HCT116 (cell line): ENCODE data around the gene KRT36. TPM values are rescaled to one million over a fixed set of nuclear protein-coding genes. Genes with fewer than 3 reads are reported as not detected.
A peak's percentile ranks its signal among the peaks of the same experiment; 100 is the strongest.

Source experiments
- ATAC-seq: fragments of 200-7000 bp; cut with Tn5 transposase; 2 replicates; pipeline ENCODE4 v1.9.1; 2020; ENCODE audit warnings: mild to moderate bottlenecking, moderate library complexity
- BruUV-seq: library from RNA; stranded (reverse); fragments of 400-500 nt; replicated peaks from 2 replicates; lab custom pipeline; 2021; lab: Mats Ljungman, UMichigan
- CTCF ChIA-PET: fragments of 300-600 bp; sonication (Branson Sonifier 250); formaldehyde crosslinking; loops from one replicate; lab custom pipeline; 2021; ENCODE audit warnings: antibody characterized with exemption; lab: Charles Lee
- POLR2A ChIA-PET: fragments of 300-600, 350-600 bp; sonication (Branson Sonifier 250); formaldehyde crosslinking; loops from one replicate; lab custom pipeline; 2021; ENCODE audit warnings: antibody characterized with exemption; lab: Charles Lee
- RAD21 ChIA-PET, 2 experiments: fragments of 300-600 bp; sonication (Branson Sonifier 250); formaldehyde crosslinking; loops; one replicate each; lab custom pipeline; 2023; ENCODE audit warnings: low total read pairs in 2 of 2; ENCODE audit not compliant: uncharacterized antibody in 2 of 2, unreplicated experiment in 2 of 2, low non-redundant PET in 1 of 2; lab: Charles Lee
- DNase-seq: peaks from one replicate; pipeline ENCODE4 v3.0.0-alpha.2; 2010; ENCODE audit warnings: low read depth, low spot score
- H2AFZ ChIP-seq: fragments of 200-600 bp; shearing (Covaris generic), sonication (generic); 2 replicates; pipeline ENCODE4 v1.6.1; 2017; ENCODE audit warnings: low read depth, mixed run types, mixed read lengths, antibody characterized with exemption, low read length; ENCODE audit not compliant: poor library complexity, severe bottlenecking
- H3K27ac ChIP-seq: 2 replicates; pipeline ENCODE4 v1.5.1; 2012; ENCODE audit warnings: low read depth, low read length
- H3K27me3 ChIP-seq: fragments of 200-600 bp; sonication (generic); 2 replicates; pipeline ENCODE4 v1.6.1; 2016; ENCODE audit warnings: mixed run types, low read length, mixed read lengths; ENCODE audit not compliant: insufficient read depth
- H3K36me3 ChIP-seq, 2 experiments: fragments of 200-500 bp in 1 of 2; fragments of 200-600 bp in 1 of 2; sonication (Bioruptor generic) in 1 of 2; sonication (generic) in 1 of 2; 2 replicates each; pipeline versions ENCODE4 v1.5.1 to v1.6.1; 2014 to 2016; ENCODE audit warnings: low read length in 2 of 2, inconsistent platforms in 1 of 2, mixed read lengths in 1 of 2, mixed run types in 1 of 2; ENCODE audit not compliant: insufficient read depth in 2 of 2, control insufficient read depth in 1 of 2
- H3K4me1 ChIP-seq, 2 experiments: fragments of 200-600 bp in 1 of 2; sonication (generic) in 1 of 2; 2 replicates each; pipeline versions ENCODE4 v1.5.1 to v1.6.1; 2012 to 2017; ENCODE audit warnings: low read length in 2 of 2, inconsistent platforms in 1 of 2, mild to moderate bottlenecking in 1 of 2, mixed read lengths in 1 of 2, mixed run types in 1 of 2, moderate library complexity in 1 of 2; ENCODE audit not compliant: insufficient read depth in 2 of 2, control insufficient read depth in 1 of 2
- H3K4me2 ChIP-seq: fragments of 200-600 bp; sonication (generic); 2 replicates; pipeline ENCODE4 v1.6.1; 2017; ENCODE audit warnings: mixed run types, low read length, mixed read lengths
- H3K4me3 ChIP-seq, 2 experiments: fragments of 200-600 bp in 1 of 2; sonication (generic) in 1 of 2; replicated peaks in 1 of 2; 2 replicates each; pipeline ENCODE4 v1.5.1; 2011 to 2016; ENCODE audit warnings: low read length in 2 of 2, control low read depth in 1 of 2, low read depth in 1 of 2, mild to moderate bottlenecking in 1 of 2, mixed read lengths in 1 of 2, mixed run types in 1 of 2
- H3K79me2 ChIP-seq: fragments of 200-600 bp; sonication (generic); 2 replicates; pipeline ENCODE4 v1.6.1; 2017; ENCODE audit warnings: mild to moderate bottlenecking, mixed run types, low read length, moderate library complexity, mixed read lengths; ENCODE audit not compliant: insufficient read depth
- H3K9ac ChIP-seq: fragments of 200-600 bp; sonication (generic); 2 replicates; pipeline ENCODE4 v1.6.1; 2016; ENCODE audit warnings: low read length, mixed read lengths
- H3K9me2 ChIP-seq: fragments of 200-600 bp; sonication (generic), shearing (Covaris generic); 2 replicates; pipeline ENCODE4 v1.6.1; 2017; ENCODE audit warnings: mixed run types, mild to moderate bottlenecking, moderate library complexity; ENCODE audit not compliant: insufficient read depth
- H3K9me3 ChIP-seq, 2 experiments: fragments of 200-500 bp in 1 of 2; fragments of 200-600 bp in 1 of 2; sonication (Bioruptor generic) in 1 of 2; sonication (generic) in 1 of 2; 2 replicates each; pipeline ENCODE4 v1.6.1; 2014 to 2017; ENCODE audit warnings: low read length in 2 of 2, mixed read lengths in 2 of 2, inconsistent platforms in 1 of 2, low read depth in 1 of 2, mild to moderate bottlenecking in 1 of 2, mixed run types in 1 of 2, moderate library complexity in 1 of 2; ENCODE audit not compliant: control insufficient read depth in 1 of 2, insufficient read depth in 1 of 2
- H4K20me1 ChIP-seq: fragments of 200-600 bp; sonication (generic), shearing (Covaris generic); 2 replicates; pipeline ENCODE4 v1.6.1; 2017; ENCODE audit warnings: mixed run types, mild to moderate bottlenecking, moderate library complexity; ENCODE audit not compliant: insufficient read depth
- CBX3 ChIP-seq: IDR thresholded peaks from 2 replicates; pipeline ENCODE4 v1.6.1; 2012; ENCODE audit warnings: low read depth
- FOSL1 ChIP-seq: IDR thresholded peaks from 2 replicates; pipeline ENCODE4 v1.6.1; 2012; ENCODE audit warnings: low read depth
- RAD21 ChIP-seq: IDR thresholded peaks from 2 replicates; pipeline ENCODE4 v1.6.1; 2012; ENCODE audit warnings: low read depth, mild to moderate bottlenecking
- SIN3A ChIP-seq: IDR thresholded peaks from 2 replicates; pipeline ENCODE4 v1.6.1; 2012; ENCODE audit warnings: low read depth
- SP1 ChIP-seq: IDR thresholded peaks from 2 replicates; pipeline ENCODE4 v1.6.1; 2012; ENCODE audit warnings: low read depth
- YY1 ChIP-seq: IDR thresholded peaks from 2 replicates; pipeline ENCODE4 v1.6.1; 2011; ENCODE audit warnings: low read length, low read depth, moderate library complexity, mild to moderate bottlenecking; ENCODE audit not compliant: insufficient replicate concordance; ENCODE audit errors: extremely low read depth
- intact Hi-C: fragments of 100-400 bp; cut with micrococcal nuclease; formaldehyde crosslinking; loops from 2 replicates; pipeline ENCODE4 v1.10.0; 2022
- total RNA-seq: library from RNA; stranded (reverse); gene quantifications from one replicate; pipeline ENCODE4 v1.2.1, GENCODE V29; 2021; ENCODE audit not compliant: unreplicated experiment
- TF ChIP-seq, protein P1 (sequence below): IDR thresholded peaks from 2 replicates; pipeline ENCODE4 v1.6.1; 2011; ENCODE audit warnings: mild to moderate bottlenecking, low read length, moderate library complexity; ENCODE audit not compliant: insufficient replicate concordance; ENCODE audit errors: extremely low read depth
- TF ChIP-seq, protein P2 (sequence below): IDR thresholded peaks from 2 replicates; pipeline ENCODE4 v1.6.1; 2012

KRT36 gene
- total RNA-seq, 1 experiment from 2014 or later = not detected

DNA sequence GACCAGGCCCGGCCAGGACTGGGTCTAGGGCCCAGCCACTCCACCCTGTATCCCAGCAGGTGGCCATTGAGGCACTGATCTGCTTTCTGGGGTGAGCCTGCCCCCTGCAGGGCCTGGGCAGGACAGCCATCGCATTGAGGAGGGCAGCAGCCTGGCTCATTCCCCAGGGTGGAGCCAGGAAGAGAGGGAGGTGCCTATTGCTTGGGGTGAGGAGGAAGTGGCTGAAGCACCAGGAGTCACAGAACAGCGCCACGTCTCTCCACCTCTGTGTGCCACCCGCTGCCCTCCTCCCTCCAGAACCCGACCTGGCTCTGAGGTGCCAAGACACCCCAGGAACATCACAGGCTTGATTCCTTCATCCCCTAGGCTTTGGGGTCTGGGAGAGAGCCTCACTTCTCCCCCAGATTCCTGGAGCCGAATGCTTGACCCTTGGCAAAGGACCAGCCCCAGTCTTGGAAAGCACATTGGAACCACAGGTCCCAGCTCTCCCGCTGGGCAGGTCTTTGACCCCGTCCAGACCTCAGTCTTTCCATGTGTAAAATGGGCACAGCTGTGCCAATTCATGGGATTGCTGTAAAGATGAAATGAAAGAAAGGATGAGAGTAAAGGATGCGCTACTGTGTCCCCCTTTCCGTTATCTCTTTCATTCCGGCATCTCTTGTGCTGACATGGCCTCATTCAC lies 7.2 kb upstream of the KRT36 start (continued):
- TF ChIP-seq, protein P1, sequence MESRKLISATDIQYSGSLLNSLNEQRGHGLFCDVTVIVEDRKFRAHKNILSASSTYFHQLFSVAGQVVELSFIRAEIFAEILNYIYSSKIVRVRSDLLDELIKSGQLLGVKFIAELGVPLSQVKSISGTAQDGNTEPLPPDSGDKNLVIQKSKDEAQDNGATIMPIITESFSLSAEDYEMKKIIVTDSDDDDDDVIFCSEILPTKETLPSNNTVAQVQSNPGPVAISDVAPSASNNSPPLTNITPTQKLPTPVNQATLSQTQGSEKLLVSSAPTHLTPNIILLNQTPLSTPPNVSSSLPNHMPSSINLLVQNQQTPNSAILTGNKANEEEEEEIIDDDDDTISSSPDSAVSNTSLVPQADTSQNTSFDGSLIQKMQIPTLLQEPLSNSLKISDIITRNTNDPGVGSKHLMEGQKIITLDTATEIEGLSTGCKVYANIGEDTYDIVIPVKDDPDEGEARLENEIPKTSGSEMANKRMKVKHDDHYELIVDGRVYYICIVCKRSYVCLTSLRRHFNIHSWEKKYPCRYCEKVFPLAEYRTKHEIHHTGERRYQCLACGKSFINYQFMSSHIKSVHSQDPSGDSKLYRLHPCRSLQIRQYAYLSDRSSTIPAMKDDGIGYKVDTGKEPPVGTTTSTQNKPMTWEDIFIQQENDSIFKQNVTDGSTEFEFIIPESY = peak; percentile 47
- no peak for TF ChIP-seq SIN3A

DNA sequence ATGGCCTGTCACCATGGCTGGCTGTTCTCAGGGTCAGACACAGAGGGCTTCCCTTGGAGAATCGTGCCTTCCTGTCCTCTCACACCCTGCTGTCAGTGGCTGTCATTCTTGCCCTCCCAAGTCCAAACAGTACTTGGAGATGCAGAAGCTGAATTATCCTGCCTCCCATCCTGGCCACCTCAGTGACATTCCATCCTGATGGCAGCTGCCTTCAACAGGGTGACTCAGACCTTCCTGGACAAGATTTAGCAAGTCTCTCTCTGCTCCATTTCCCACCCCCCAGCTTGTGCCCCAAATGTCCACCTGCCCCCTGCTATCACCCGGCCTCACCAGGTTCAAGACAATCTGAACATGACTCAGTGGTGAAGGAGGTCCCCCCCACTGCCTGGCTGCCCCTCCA lies 4.8 kb upstream of the KRT36 start:
- H4K20me1 ChIP-seq = no peaks in the 10 kb centered on the region
- H3K9me2 ChIP-seq = no peaks in the 10 kb centered on the region
- H3K9me3 ChIP-seq = no peaks in the 10 kb centered on the region
- POLR2A ChIA-PET = interaction anchor here (1.0 to 1.2 kb wide), 2 partner anchors 27 to 90 kb away, joined by 4 read pairs; no protein-coding TSS in a partner anchor
- H3K79me2 ChIP-seq = no peaks in the 10 kb centered on the region
- H3K27ac ChIP-seq = peak overlapping the region; percentile 28
- no peaks in the 10 kb centered on the region for H3K36me3 ChIP-seq
- RAD21 ChIA-PET = interaction anchor here in 1 of 2 experiments (1.1 to 2.5 kb wide), 3 partner anchors 54 to 163 kb away, joined by 3 to 5 read pairs (median 3); no protein-coding TSS in a partner anchor
- peak overlapping the region; percentile 40 for H3K9ac ChIP-seq
- H3K4me3 ChIP-seq = no peak overlapping the region
- H2AFZ ChIP-seq = no peak overlapping the region
- H3K27me3 ChIP-seq = no peaks in the 10 kb centered on the region
- peak; percentile 21; the same call in 1 of the 2 replicates for ATAC-seq
- CTCF ChIA-PET = interaction anchor here (0.8 to 4.7 kb wide), 12 partner anchors 27 to 879 kb away, joined by 3 to 23 read pairs (median 6); no protein-coding TSS in a partner anchor
- H3K4me2 ChIP-seq = peak overlapping the region; percentile 56
- DNase-seq = no peak
- intact Hi-C loops = loop anchor here (10.0 kb wide), 1 partner anchor 80 kb away; no protein-coding TSS in a partner anchor
- TF ChIP-seq SP1 = peak; percentile 64
- TF ChIP-seq, protein P2, sequence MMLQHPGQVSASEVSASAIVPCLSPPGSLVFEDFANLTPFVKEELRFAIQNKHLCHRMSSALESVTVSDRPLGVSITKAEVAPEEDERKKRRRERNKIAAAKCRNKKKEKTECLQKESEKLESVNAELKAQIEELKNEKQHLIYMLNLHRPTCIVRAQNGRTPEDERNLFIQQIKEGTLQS = no peak
- TF ChIP-seq YY1 = peak; percentile 32
- TF ChIP-seq FOSL1 = no peak; the same call in none of the 2 replicates
- peak; percentile 59; the same call in 1 of the 2 replicates for TF ChIP-seq CBX3
- TF ChIP-seq RAD21 = no peak; the same call in 1 of the 2 replicates
- TF ChIP-seq, all 23 proteins: peak for 3
- BruUV-seq = no TSS peak
- peaks cover 23 to 71% of the 10 kb centered on the region in 2 experiments for H3K4me1 ChIP-seq
